Right lobe of liver (tissue), 4 donors: ENCODE data around the gene VANGL1.

ENCODE experiments used
- POLR2A ChIP-seq: fragments of 450-650 bp; IDR thresholded peaks from one replicate; pipeline ENCODE4 v1.6.1; 2017; ENCODE audit warnings: antibody characterized with exemption, mild to moderate bottlenecking
- TF ChIP-seq, protein P1 (sequence below), 4 donors: fragments of 200-600 bp in 3 of 4; fragments of 450-650 bp in 1 of 4; IDR thresholded peaks; one replicate each; pipeline versions ENCODE4 v1.5.1 to v1.8.0; 2016 to 2022; ENCODE audit warnings: antibody characterized with exemption in 4 of 4, mild to moderate bottlenecking in 2 of 4
- donor health status: DM: no; HTN: no; CAD: no.
- donor health status: DM: no; HTN: no; CAD: no.
- donor health status: DM: no; HTN: yes; CAD: no.

DNA sequence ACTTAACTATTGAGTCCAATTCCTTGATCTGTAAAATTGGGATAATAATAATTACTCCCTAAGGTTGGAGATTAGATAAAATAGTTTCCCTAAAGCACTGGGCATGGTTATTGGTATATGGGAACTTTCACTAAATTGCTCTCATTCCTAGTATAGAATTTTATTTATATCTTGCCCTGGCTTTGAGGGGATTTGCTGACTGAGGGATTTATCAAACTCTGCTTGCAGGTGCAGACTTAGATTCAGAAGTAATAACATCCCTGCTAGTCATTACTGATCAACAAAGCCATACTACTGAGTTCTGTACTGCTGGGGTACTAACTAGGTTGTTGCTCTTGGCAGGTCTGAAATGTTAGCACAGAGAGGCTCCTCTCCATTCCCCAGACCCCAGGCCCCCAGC, 84.8 kb downstream of the VANGL1 start:
- TF ChIP-seq, protein P1, sequence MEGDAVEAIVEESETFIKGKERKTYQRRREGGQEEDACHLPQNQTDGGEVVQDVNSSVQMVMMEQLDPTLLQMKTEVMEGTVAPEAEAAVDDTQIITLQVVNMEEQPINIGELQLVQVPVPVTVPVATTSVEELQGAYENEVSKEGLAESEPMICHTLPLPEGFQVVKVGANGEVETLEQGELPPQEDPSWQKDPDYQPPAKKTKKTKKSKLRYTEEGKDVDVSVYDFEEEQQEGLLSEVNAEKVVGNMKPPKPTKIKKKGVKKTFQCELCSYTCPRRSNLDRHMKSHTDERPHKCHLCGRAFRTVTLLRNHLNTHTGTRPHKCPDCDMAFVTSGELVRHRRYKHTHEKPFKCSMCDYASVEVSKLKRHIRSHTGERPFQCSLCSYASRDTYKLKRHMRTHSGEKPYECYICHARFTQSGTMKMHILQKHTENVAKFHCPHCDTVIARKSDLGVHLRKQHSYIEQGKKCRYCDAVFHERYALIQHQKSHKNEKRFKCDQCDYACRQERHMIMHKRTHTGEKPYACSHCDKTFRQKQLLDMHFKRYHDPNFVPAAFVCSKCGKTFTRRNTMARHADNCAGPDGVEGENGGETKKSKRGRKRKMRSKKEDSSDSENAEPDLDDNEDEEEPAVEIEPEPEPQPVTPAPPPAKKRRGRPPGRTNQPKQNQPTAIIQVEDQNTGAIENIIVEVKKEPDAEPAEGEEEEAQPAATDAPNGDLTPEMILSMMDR (IDR thresholded peaks at IDR 0.05) = no peak
- no peak for TF ChIP-seq POLR2A
